Liver (tissue), 9 donors: Measurements from ENCODE around the gene RHOV. TPM values are rescaled to one million over a fixed set of nuclear protein-coding genes. Genes with fewer than 3 reads are reported as not detected.

ENCODE experiments used
- DNase-seq: peaks from one replicate; pipeline ENCODE4 v3.0.0-alpha.2; 2017; ENCODE audit warnings: low spot score
- H3K27ac ChIP-seq, 2 donors: one replicate each; pipeline ENCODE4 v1.7.0; 2013; ENCODE audit warnings: inconsistent platforms in 2 of 2, low read length in 2 of 2, control low read depth in 1 of 2, low read depth in 1 of 2, mild to moderate bottlenecking in 1 of 2
- H3K27me3 ChIP-seq, 4 donors: one replicate each; pipeline versions ENCODE4 v1.6.1 to v1.7.0; 2013; ENCODE audit warnings: low read length in 3 of 4, inconsistent platforms in 1 of 4, mild to moderate bottlenecking in 1 of 4, moderate library complexity in 1 of 4; ENCODE audit not compliant: control insufficient read depth in 4 of 4, insufficient read depth in 4 of 4
- H3K36me3 ChIP-seq, 4 donors: one replicate each; pipeline versions ENCODE4 v1.6.1 to v1.7.0; 2013; ENCODE audit warnings: low read length in 3 of 4, mild to moderate bottlenecking in 3 of 4, low read depth in 1 of 4, moderate library complexity in 1 of 4; ENCODE audit not compliant: control insufficient read depth in 4 of 4, insufficient read depth in 3 of 4
- H3K4me1 ChIP-seq, 4 donors: one replicate each; pipeline versions ENCODE4 v1.6.1 to v1.7.0; 2013; ENCODE audit warnings: low read length in 3 of 4, mild to moderate bottlenecking in 3 of 4, moderate library complexity in 1 of 4; ENCODE audit not compliant: control insufficient read depth in 4 of 4, insufficient read depth in 4 of 4
- H3K4me3 ChIP-seq, 3 donors: one replicate each; pipeline versions ENCODE4 v1.6.1 to v1.7.0; 2013; ENCODE audit warnings: low read length in 3 of 3, control low read depth in 1 of 3, low read depth in 1 of 3, mild to moderate bottlenecking in 1 of 3
- H3K9ac ChIP-seq, 2 donors: one replicate each; pipeline ENCODE4 v1.7.0; 2013; ENCODE audit warnings: low read length in 2 of 2, mild to moderate bottlenecking in 2 of 2, moderate library complexity in 2 of 2, control low read depth in 1 of 2, low read depth in 1 of 2
- H3K9me3 ChIP-seq, 4 donors: one replicate each; pipeline versions ENCODE4 v1.6.1 to v1.7.0; 2013; ENCODE audit warnings: low read length in 3 of 4; ENCODE audit not compliant: control insufficient read depth in 4 of 4
- EGR1 ChIP-seq, 2 donors: IDR thresholded peaks; 2 replicates each; pipeline ENCODE4 v1.6.1; 2016 to 2018; ENCODE audit warnings: antibody characterized with exemption in 2 of 2, low read depth in 2 of 2
- FOXA1 ChIP-seq: IDR thresholded peaks from 2 replicates; pipeline ENCODE4 v1.6.1; 2016; ENCODE audit warnings: antibody characterized with exemption
- HNF4A ChIP-seq, 2 donors: conservative IDR thresholded peaks; 2 replicates each; pipeline ENCODE4 v1.6.1; 2016; ENCODE audit warnings: antibody characterized with exemption in 2 of 2, mild to moderate bottlenecking in 2 of 2
- HNF4G ChIP-seq: IDR thresholded peaks from 2 replicates; pipeline ENCODE4 v1.6.1; 2016; ENCODE audit warnings: antibody characterized with exemption
- JUND ChIP-seq, 2 donors: IDR thresholded peaks; 2 replicates each; pipeline ENCODE4 v1.6.1; 2016; ENCODE audit warnings: antibody characterized with exemption in 2 of 2
- NR2F2 ChIP-seq: IDR thresholded peaks from 2 replicates; pipeline ENCODE4 v1.6.1; 2016; ENCODE audit warnings: antibody characterized with exemption
- RAD21 ChIP-seq, 2 donors: IDR thresholded peaks; 2 replicates each; pipeline ENCODE4 v1.6.1; 2016; ENCODE audit warnings: antibody characterized with exemption in 2 of 2, mild to moderate bottlenecking in 2 of 2
- REST ChIP-seq: IDR thresholded peaks from 2 replicates; pipeline ENCODE4 v1.6.1; 2016; ENCODE audit warnings: antibody characterized with exemption, mild to moderate bottlenecking
- RXRA ChIP-seq, 2 donors: IDR thresholded peaks; 2 replicates each; pipeline ENCODE4 v1.6.1; 2017 to 2018; ENCODE audit warnings: antibody characterized with exemption in 2 of 2, mild to moderate bottlenecking in 1 of 2
- SP1 ChIP-seq: IDR thresholded peaks from 2 replicates; pipeline ENCODE4 v1.6.1; 2018; ENCODE audit warnings: antibody characterized with exemption, mild to moderate bottlenecking
- TAF1 ChIP-seq: conservative IDR thresholded peaks from 2 replicates; pipeline ENCODE4 v1.6.1; 2016; ENCODE audit warnings: antibody characterized with exemption, mild to moderate bottlenecking
- YY1 ChIP-seq: IDR thresholded peaks from 2 replicates; pipeline ENCODE4 v1.6.1; 2016; ENCODE audit warnings: antibody characterized with exemption, mild to moderate bottlenecking
- ZBTB33 ChIP-seq: IDR thresholded peaks from 2 replicates; pipeline ENCODE4 v1.6.1; 2016; ENCODE audit warnings: antibody characterized with exemption
- WGBS: extraction: QIAGEN DNeasy Blood & Tissue Kit; methylation state at CpG from one replicate; pipeline ENCODE4 v1.1.7; 2013; 5-methylcytosine and 5-hydroxymethylcytosine counted together
- polyA plus RNA-seq, 2 donors: library from polyadenylated mRNA; stranded (reverse) in 1 of 2; unstranded in 1 of 2; fragments of 200-250 nt in 1 of 2; fragments of >200 nt in 1 of 2; fragmentation: Nextera tagmentation in 1 of 2; extraction: Ambion mirVana in 1 of 2; gene quantifications; one replicate each; pipeline versions ENCODE4 v1.2.1 to v1.2.3, GENCODE V29; 2013 to 2015
- total RNA-seq, 2 donors: library from RNA; depleted of rRNA; stranded (reverse); fragments of >200 nt; gene quantifications; one replicate each; pipeline ENCODE4 v1.2.3, GENCODE V29; 2014
- TF ChIP-seq, protein P1 (sequence below): IDR thresholded peaks from 2 replicates; pipeline ENCODE4 v1.6.1; 2016; ENCODE audit warnings: antibody characterized with exemption
- TF ChIP-seq, protein P2 (sequence below): fragments of 150-350 bp; IDR thresholded peaks from 2 replicates; pipeline ENCODE4 v1.5.1; 2017; ENCODE audit warnings: improper control_type of control experiment, low read depth, low read length; ENCODE audit not compliant: missing input control
- TF ChIP-seq, protein P3 (sequence below): IDR thresholded peaks from 2 replicates; pipeline ENCODE4 v1.6.1; 2016; ENCODE audit warnings: antibody characterized with exemption
- donor health status: healthy.
- donor health status: healthy.
- donor health status: healthy.
- donor health status: healthy.
- donor health status: healthy.

RHOV gene
- total and polyA plus RNA-seq, 4 donors = 0.05 TPM; not detected in 3

DNA sequence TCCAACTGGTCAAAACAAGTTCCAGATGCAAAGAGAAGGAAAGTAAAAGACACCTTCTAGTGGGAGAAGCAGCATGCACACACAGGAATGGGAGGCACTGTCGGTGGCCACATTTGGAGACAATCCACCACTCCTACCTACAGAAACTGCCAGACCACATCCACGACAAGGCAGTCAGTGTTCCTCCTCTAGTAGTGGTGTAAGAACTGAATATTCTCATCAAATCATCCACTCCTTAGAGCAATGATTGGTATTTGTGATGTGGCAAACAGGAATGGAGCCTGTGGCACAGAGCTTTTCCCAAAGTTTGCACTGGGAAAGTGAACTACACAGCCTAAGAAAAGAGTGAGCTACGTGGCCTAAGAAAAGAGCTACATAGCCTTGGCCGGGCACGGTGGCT lies 35.3 kb downstream of the RHOV start:
- 90% methylated on average over 5 of the region's 5 CpGs for WGBS
- no peak overlapping the region for H3K9ac ChIP-seq
- no peak for DNase-seq
- peaks cover 0 to 2% (median 0%) of the 10 kb centered on the region in 4 donors for H3K27me3 ChIP-seq
- H3K36me3 ChIP-seq = no peaks in the 10 kb centered on the region
- peaks cover 0 to 5% (median under 1%) of the 10 kb centered on the region in 4 donors for H3K4me1 ChIP-seq
- H3K4me3 ChIP-seq = no peak overlapping the region
- no peak for TF ChIP-seq RAD21 (IDR thresholded peaks at IDR 0.05)
- TF ChIP-seq, protein P1, sequence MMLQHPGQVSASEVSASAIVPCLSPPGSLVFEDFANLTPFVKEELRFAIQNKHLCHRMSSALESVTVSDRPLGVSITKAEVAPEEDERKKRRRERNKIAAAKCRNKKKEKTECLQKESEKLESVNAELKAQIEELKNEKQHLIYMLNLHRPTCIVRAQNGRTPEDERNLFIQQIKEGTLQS = no peak
- TF ChIP-seq SP1 = no peak
- TF ChIP-seq TAF1 = no peak
- no peak for TF ChIP-seq NR2F2
- no peak for TF ChIP-seq JUND (IDR thresholded peaks at IDR 0.05)
- no peak for TF ChIP-seq ZBTB33
- no peak for TF ChIP-seq REST
- TF ChIP-seq, protein P2, sequence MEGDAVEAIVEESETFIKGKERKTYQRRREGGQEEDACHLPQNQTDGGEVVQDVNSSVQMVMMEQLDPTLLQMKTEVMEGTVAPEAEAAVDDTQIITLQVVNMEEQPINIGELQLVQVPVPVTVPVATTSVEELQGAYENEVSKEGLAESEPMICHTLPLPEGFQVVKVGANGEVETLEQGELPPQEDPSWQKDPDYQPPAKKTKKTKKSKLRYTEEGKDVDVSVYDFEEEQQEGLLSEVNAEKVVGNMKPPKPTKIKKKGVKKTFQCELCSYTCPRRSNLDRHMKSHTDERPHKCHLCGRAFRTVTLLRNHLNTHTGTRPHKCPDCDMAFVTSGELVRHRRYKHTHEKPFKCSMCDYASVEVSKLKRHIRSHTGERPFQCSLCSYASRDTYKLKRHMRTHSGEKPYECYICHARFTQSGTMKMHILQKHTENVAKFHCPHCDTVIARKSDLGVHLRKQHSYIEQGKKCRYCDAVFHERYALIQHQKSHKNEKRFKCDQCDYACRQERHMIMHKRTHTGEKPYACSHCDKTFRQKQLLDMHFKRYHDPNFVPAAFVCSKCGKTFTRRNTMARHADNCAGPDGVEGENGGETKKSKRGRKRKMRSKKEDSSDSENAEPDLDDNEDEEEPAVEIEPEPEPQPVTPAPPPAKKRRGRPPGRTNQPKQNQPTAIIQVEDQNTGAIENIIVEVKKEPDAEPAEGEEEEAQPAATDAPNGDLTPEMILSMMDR = no peak
- TF ChIP-seq, protein P3, sequence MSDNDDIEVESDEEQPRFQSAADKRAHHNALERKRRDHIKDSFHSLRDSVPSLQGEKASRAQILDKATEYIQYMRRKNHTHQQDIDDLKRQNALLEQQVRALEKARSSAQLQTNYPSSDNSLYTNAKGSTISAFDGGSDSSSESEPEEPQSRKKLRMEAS = no peak
- no peak for TF ChIP-seq RXRA (IDR thresholded peaks at IDR 0.05)
- no peak for TF ChIP-seq EGR1 (IDR thresholded peaks at IDR 0.05; ENCODE audit: low read depth in 2 of 2)
- no peak for TF ChIP-seq HNF4A (conservative IDR thresholded peaks at IDR 0.05)
- no peaks in the 10 kb centered on the region for H3K9me3 ChIP-seq
- no peak overlapping the region for H3K27ac ChIP-seq

- TF ChIP-seq HNF4G (no peak), TAF1 (no peak), FOXA1 (no peak), YY1 (no peak)
- Histone ChIP-seq H3K4me3 (no peak overlapping the region), H3K27ac (no peak overlapping the region), H3K36me3 (no peaks in the 10 kb centered on the region), H3K9ac (no peak overlapping the region), H3K4me1 (no peaks in the 10 kb centered on the region), H3K27me3 (no peaks in the 10 kb centered on the region), H3K9me3 (no peaks in the 10 kb centered on the region)
- WGBS = 94% methylated on average over 1 of the region's 1 CpG
- no peak for DNase-seq
Measured at GRCh38 chr15:40836020-40836419, 38.0 kb downstream of the RHOV start.
